SK-N-SH treated with all-trans-retinoic acid at 6 μM for 48 hours (cell line): Measurements from ENCODE around the gene SLC25A25.

Experiments used
- ATAC-seq: fragments of 200-7000 bp; cut with Tn5 transposase; 3 replicates; pipeline ENCODE4 v1.9.1; 2020; ENCODE audit warnings: mild to moderate bottlenecking, moderate library complexity
- ARNTL ChIP-seq: fragments of 450-650 bp; formaldehyde crosslinking; IDR thresholded peaks from 2 replicates; pipeline ENCODE4 v1.5.0; 2020; ENCODE audit warnings: low read depth, mild to moderate bottlenecking, moderate library complexity, borderline replicate concordance
- BACH2 ChIP-seq: fragments of 250-450 bp; sonication (Bioruptor Pico); IDR thresholded peaks from 2 replicates; pipeline ENCODE4 v1.9.0; 2021; ENCODE audit warnings: mild to moderate bottlenecking, borderline replicate concordance
- ESRRG ChIP-seq: fragments of 250-450 bp; sonication (Bioruptor Pico); IDR thresholded peaks from 2 replicates; pipeline ENCODE4 v1.6.1; 2021; ENCODE audit warnings: mild to moderate bottlenecking
- GLIS3 ChIP-seq: fragments of 250-450 bp; sonication (Bioruptor Pico); IDR thresholded peaks from 2 replicates; pipeline ENCODE4 v1.5.0; 2020; ENCODE audit warnings: mild to moderate bottlenecking, moderate library complexity
- ISL1 ChIP-seq: fragments of 250-450 bp; sonication (Bioruptor Pico); IDR thresholded peaks from 2 replicates; pipeline ENCODE4 v2.1.2; 2022; ENCODE audit warnings: mild to moderate bottlenecking, moderate library complexity
- OSR1 ChIP-seq: fragments of 250-450 bp; sonication (Bioruptor Pico); IDR thresholded peaks from 2 replicates; pipeline ENCODE4 v1.8.0; 2022; ENCODE audit warnings: moderate library complexity, mild to moderate bottlenecking, inconsistent platforms
- PPARA ChIP-seq: fragments of 250-450 bp; sonication (Bioruptor Pico); IDR thresholded peaks from 2 replicates; pipeline ENCODE4 v1.5.0; 2020; ENCODE audit warnings: mild to moderate bottlenecking, borderline replicate concordance
- SNAI2 ChIP-seq: fragments of 250-450 bp; sonication (Bioruptor Pico); IDR thresholded peaks from 2 replicates; pipeline ENCODE4 v1.5.0; 2020; ENCODE audit warnings: mild to moderate bottlenecking, moderate library complexity
- TCF4 ChIP-seq: fragments of 250-450 bp; sonication (Bioruptor Pico); IDR thresholded peaks from 2 replicates; pipeline ENCODE4 v1.8.0; 2021; ENCODE audit warnings: mild to moderate bottlenecking, moderate library complexity, borderline replicate concordance
- TOX ChIP-seq: fragments of 250-450 bp; sonication (Bioruptor Pico); IDR thresholded peaks from 2 replicates; pipeline ENCODE4 v1.8.0; 2021; ENCODE audit warnings: mild to moderate bottlenecking, moderate library complexity, borderline replicate concordance
- TSHZ2 ChIP-seq: fragments of 250-450 bp; sonication (Bioruptor Pico); IDR thresholded peaks from 2 replicates; pipeline ENCODE4 v1.5.0; 2020; ENCODE audit warnings: mild to moderate bottlenecking, moderate library complexity
- ZC3H10 ChIP-seq: fragments of 250-450 bp; sonication (Bioruptor Pico); IDR thresholded peaks from 2 replicates; pipeline ENCODE4 v1.5.1; 2021; ENCODE audit warnings: mild to moderate bottlenecking, moderate library complexity
- ZFP30 ChIP-seq: fragments of 450-650 bp; formaldehyde crosslinking; IDR thresholded peaks from 2 replicates; pipeline ENCODE4 v1.5.0; 2022; ENCODE audit warnings: mild to moderate bottlenecking, moderate library complexity
- ZNF565 ChIP-seq: fragments of 450-650 bp; formaldehyde crosslinking; conservative IDR thresholded peaks from 2 replicates; pipeline ENCODE4 v1.5.0; 2020; ENCODE audit warnings: low read depth, mild to moderate bottlenecking, moderate library complexity
- ZNF70 ChIP-seq: fragments of 450-650 bp; formaldehyde crosslinking; IDR thresholded peaks from 2 replicates; pipeline ENCODE4 v1.5.0; 2020; ENCODE audit warnings: mild to moderate bottlenecking, moderate library complexity
- ZNF8 ChIP-seq: fragments of 450-650 bp; formaldehyde crosslinking; IDR thresholded peaks from 2 replicates; pipeline ENCODE4 v1.5.0; 2020; ENCODE audit warnings: mild to moderate bottlenecking, moderate library complexity
- TF ChIP-seq, protein P1 (sequence below): fragments of 250-450 bp; sonication (Bioruptor Pico); IDR thresholded peaks from 2 replicates; pipeline ENCODE4 v1.8.0; 2020; ENCODE audit warnings: mild to moderate bottlenecking, moderate library complexity, borderline replicate concordance
- TF ChIP-seq, protein P2 (sequence below): fragments of 250-450 bp; sonication (Bioruptor Pico); IDR thresholded peaks from 2 replicates; pipeline ENCODE4 v1.8.0; 2021; ENCODE audit warnings: low read depth, mild to moderate bottlenecking, moderate library complexity, borderline replicate concordance
- TF ChIP-seq, protein P3 (sequence below): fragments of 250-450 bp; sonication (Bioruptor Pico); IDR thresholded peaks from 2 replicates; pipeline ENCODE4 v1.5.1; 2020; ENCODE audit warnings: low read depth, mild to moderate bottlenecking, moderate library complexity

SLC25A25 gene

DNA sequence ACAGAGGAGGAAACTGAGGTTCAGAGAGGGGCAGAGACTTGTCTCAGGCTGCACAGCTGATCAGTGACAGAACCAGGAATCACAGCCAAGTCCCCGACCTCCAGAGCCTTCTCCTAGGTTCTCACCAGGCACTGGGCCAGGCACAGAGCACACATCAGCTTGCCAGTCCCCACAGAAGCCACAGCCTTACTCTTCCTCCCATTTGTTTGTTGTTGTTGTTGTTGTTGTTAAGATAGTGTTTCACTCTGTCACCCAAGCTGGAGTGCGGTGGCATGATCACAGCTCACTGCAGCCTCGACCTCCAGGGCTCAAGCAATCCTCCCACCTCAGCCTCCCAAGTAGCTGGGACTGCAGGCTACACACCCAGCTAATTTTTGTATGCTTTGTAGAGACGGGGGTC lies 42.3 kb upstream of the SLC25A25 start:
- no peak for ATAC-seq
- TF ChIP-seq ZC3H10 (CRISPR knock-in tag) (no peak), TSHZ2 (no peak), TOX (CRISPR knock-in tag) (no peak), SNAI2 (CRISPR knock-in tag) (no peak), ZNF70 (CRISPR knock-in tag) (no peak), ISL1 (CRISPR knock-in tag) (no peak)
- TF ChIP-seq, protein P1, sequence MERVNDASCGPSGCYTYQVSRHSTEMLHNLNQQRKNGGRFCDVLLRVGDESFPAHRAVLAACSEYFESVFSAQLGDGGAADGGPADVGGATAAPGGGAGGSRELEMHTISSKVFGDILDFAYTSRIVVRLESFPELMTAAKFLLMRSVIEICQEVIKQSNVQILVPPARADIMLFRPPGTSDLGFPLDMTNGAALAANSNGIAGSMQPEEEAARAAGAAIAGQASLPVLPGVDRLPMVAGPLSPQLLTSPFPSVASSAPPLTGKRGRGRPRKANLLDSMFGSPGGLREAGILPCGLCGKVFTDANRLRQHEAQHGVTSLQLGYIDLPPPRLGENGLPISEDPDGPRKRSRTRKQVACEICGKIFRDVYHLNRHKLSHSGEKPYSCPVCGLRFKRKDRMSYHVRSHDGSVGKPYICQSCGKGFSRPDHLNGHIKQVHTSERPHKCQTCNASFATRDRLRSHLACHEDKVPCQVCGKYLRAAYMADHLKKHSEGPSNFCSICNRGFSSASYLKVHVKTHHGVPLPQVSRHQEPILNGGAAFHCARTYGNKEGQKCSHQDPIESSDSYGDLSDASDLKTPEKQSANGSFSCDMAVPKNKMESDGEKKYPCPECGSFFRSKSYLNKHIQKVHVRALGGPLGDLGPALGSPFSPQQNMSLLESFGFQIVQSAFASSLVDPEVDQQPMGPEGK (CRISPR knock-in tag): no peak

GRCh38 chr9:128026255-128026772 lies 41.7 kb upstream of the SLC25A25 start:
- no peak for ATAC-seq
- TF ChIP-seq BACH2 (CRISPR knock-in tag): no peak
- TF ChIP-seq ISL1 (CRISPR knock-in tag): no peak
- TF ChIP-seq SNAI2 (CRISPR knock-in tag): no peak
- TF ChIP-seq TCF4 (CRISPR knock-in tag): no peak
- TF ChIP-seq, protein P1 (CRISPR knock-in tag): no peak
- no peak for TF ChIP-seq ZFP30
- TF ChIP-seq GLIS3 (CRISPR knock-in tag): no peak
- no peak for TF ChIP-seq PPARA
- TF ChIP-seq, protein P2, sequence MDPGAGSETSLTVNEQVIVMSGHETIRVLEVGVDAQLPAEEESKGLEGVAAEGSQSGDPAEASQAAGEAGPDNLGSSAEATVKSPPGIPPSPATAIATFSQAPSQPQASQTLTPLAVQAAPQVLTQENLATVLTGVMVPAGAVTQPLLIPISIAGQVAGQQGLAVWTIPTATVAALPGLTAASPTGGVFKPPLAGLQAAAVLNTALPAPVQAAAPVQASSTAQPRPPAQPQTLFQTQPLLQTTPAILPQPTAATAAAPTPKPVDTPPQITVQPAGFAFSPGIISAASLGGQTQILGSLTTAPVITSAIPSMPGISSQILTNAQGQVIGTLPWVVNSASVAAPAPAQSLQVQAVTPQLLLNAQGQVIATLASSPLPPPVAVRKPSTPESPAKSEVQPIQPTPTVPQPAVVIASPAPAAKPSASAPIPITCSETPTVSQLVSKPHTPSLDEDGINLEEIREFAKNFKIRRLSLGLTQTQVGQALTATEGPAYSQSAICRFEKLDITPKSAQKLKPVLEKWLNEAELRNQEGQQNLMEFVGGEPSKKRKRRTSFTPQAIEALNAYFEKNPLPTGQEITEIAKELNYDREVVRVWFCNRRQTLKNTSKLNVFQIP (CRISPR knock-in tag): no peak
- TF ChIP-seq TOX (CRISPR knock-in tag): no peak
- no peak for TF ChIP-seq ZNF8 (CRISPR knock-in tag)
- no peak for TF ChIP-seq ZC3H10 (CRISPR knock-in tag)
- no peak for TF ChIP-seq OSR1 (CRISPR knock-in tag)
- TF ChIP-seq ARNTL: no peak
- TF ChIP-seq, protein P3, sequence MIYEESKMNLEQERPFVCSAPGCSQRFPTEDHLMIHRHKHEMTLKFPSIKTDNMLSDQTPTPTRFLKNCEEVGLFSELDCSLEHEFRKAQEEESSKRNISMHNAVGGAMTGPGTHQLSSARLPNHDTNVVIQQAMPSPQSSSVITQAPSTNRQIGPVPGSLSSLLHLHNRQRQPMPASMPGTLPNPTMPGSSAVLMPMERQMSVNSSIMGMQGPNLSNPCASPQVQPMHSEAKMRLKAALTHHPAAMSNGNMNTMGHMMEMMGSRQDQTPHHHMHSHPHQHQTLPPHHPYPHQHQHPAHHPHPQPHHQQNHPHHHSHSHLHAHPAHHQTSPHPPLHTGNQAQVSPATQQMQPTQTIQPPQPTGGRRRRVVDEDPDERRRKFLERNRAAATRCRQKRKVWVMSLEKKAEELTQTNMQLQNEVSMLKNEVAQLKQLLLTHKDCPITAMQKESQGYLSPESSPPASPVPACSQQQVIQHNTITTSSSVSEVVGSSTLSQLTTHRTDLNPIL (CRISPR knock-in tag): no peak
- no peak for TF ChIP-seq ZNF565
- no peak for TF ChIP-seq ESRRG (CRISPR knock-in tag)

- ATAC-seq: peak; percentile 31; the same call in 2 of the 3 replicates
- TF ChIP-seq ZNF8 (CRISPR knock-in tag) (no peak), ESRRG (CRISPR knock-in tag) (no peak), TSHZ2 (no peak), BACH2 (CRISPR knock-in tag) (no peak), ARNTL (no peak), SNAI2 (CRISPR knock-in tag) (no peak), OSR1 (CRISPR knock-in tag) (no peak), ZC3H10 (CRISPR knock-in tag) (no peak)
- TF ChIP-seq, protein P2 (CRISPR knock-in tag): no peak
These were observed 41.1 kb upstream of the SLC25A25 start for GRCh38 chr9:128026773-128027541.
